OCI-LY7 (cell line): ENCODE results near the gene RPTN.

Source experiments
- CTCF ChIP-seq: fragments of 200-600 bp; sonication (generic); conservative IDR thresholded peaks from 2 replicates; pipeline ENCODE4 v1.5.1; 2014; ENCODE audit warnings: mild to moderate bottlenecking, antibody characterized with exemption, low read length, moderate library complexity, mixed read lengths
- EZH2phosphoT487 ChIP-seq: fragments of 200-600 bp; sonication (generic); IDR thresholded peaks from 2 replicates; pipeline ENCODE4 v1.6.1; 2018; ENCODE audit warnings: low read depth, borderline replicate concordance, mild to moderate bottlenecking, mixed run types, antibody characterized with exemption, low read length, moderate library complexity, mixed read lengths

- TF ChIP-seq CTCF = no peak
- TF ChIP-seq EZH2phosphoT487 = no peak
These were observed 48.6 kb downstream of the RPTN start for GRCh38 chr1:152110365-152110859.
